A673 (cell line): ENCODE results near the gene LCP2.

Experiments used
- EZH2 ChIP-seq: fragments of 200-600 bp; sonication (generic); IDR thresholded peaks from 2 replicates; pipeline ENCODE4 v1.6.1; 2017; ENCODE audit warnings: borderline replicate concordance, low read depth, mild to moderate bottlenecking, mixed read lengths, antibody characterized with exemption, low read length; ENCODE audit not compliant: poor library complexity, severe bottlenecking
- TF ChIP-seq, protein P1 (sequence below): fragments of 300-800, 200-600 bp; sonication (generic); conservative IDR thresholded peaks from 2 replicates; pipeline ENCODE4 v1.5.1; 2017; ENCODE audit warnings: low read depth, mild to moderate bottlenecking, antibody characterized with exemption, low read length, moderate library complexity, mixed read lengths

- TF ChIP-seq, protein P1, sequence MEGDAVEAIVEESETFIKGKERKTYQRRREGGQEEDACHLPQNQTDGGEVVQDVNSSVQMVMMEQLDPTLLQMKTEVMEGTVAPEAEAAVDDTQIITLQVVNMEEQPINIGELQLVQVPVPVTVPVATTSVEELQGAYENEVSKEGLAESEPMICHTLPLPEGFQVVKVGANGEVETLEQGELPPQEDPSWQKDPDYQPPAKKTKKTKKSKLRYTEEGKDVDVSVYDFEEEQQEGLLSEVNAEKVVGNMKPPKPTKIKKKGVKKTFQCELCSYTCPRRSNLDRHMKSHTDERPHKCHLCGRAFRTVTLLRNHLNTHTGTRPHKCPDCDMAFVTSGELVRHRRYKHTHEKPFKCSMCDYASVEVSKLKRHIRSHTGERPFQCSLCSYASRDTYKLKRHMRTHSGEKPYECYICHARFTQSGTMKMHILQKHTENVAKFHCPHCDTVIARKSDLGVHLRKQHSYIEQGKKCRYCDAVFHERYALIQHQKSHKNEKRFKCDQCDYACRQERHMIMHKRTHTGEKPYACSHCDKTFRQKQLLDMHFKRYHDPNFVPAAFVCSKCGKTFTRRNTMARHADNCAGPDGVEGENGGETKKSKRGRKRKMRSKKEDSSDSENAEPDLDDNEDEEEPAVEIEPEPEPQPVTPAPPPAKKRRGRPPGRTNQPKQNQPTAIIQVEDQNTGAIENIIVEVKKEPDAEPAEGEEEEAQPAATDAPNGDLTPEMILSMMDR, result no peak
- TF ChIP-seq EZH2, result no peak
Observed at GRCh38 chr5:170332058-170332457, 34.5 kb upstream of the LCP2 start.
